CD4-positive, CD25-positive, alpha-beta regulatory T cell (primary cell): ENCODE results near the gene ARL16. TPM values are rescaled to one million over a fixed set of nuclear protein-coding genes. Genes with fewer than 3 reads are reported as not detected.

Experiments used
- polyA plus RNA-seq, 4 donors: library from polyadenylated mRNA; unstranded; fragments of 300-500 nt; fragmentation: Illumina TruSeq; gene quantifications; one replicate each; pipeline ENCODE4 v1.2.3, GENCODE V29; 2021
- total RNA-seq: library from RNA; stranded (reverse); gene quantifications from one replicate; pipeline ENCODE4 v1.2.3, GENCODE V29; 2022

ARL16 gene
- total and polyA plus RNA-seq, 5 donors from 2014 or later = 24.7 to 34.7 (median 26.5) TPM

Other genes with a start within 250 kb of the ARL16 start
- gene ACTG1, start 171.0 kb downstream of the ARL16 start, total RNA-seq = 1,684 TPM
- 1,000 to 10,000 TPM; 1,881 to 2,724 (median 2,486) TPM for gene ACTG1, start 171.0 kb downstream of the ARL16 start, polyA plus RNA-seq
- 0.74 TPM for gene FSCN2, start 155.4 kb downstream of the ARL16 start, total RNA-seq
- under 1 TPM in 1 of 4 donors, not detected in 3; 0.17 TPM for gene FSCN2, start 155.4 kb downstream of the ARL16 start, polyA plus RNA-seq
- 28.1 TPM for gene FAAP100, start 131.4 kb downstream of the ARL16 start, total RNA-seq
- gene FAAP100, start 131.4 kb downstream of the ARL16 start, polyA plus RNA-seq = 10 to 100 TPM in 2 of 4 donors, 1 to 10 TPM in 2; 8.2 to 13.0 (median 10.4) TPM
- 103 TPM for gene NPLOC4, start 46.7 kb downstream of the ARL16 start, total RNA-seq
- gene NPLOC4, start 46.7 kb downstream of the ARL16 start, polyA plus RNA-seq = 10 to 100 TPM; 48.6 to 53.1 (median 51.0) TPM
- not detected for gene TSPAN10, start 46.6 kb downstream of the ARL16 start, total RNA-seq
- gene TSPAN10, start 46.6 kb downstream of the ARL16 start, polyA plus RNA-seq = under 1 TPM in 3 of 4 donors, not detected in 1; 0.21 to 0.70 (median 0.24) TPM
- gene PDE6G, start 27.3 kb downstream of the ARL16 start, total RNA-seq = 0.67 TPM
- 1 to 10 TPM in 2 of 4 donors, under 1 TPM in 1, not detected in 1; 0.94 to 1.4 (median 1.1) TPM for gene PDE6G, start 27.3 kb downstream of the ARL16 start, polyA plus RNA-seq
- 37.7 TPM for gene OXLD1, start 17.2 kb downstream of the ARL16 start, total RNA-seq
- 100 to 1,000 TPM in 1 of 4 donors, 10 to 100 TPM in 3; 78.4 to 108 (median 84.2) TPM for gene OXLD1, start 17.2 kb downstream of the ARL16 start, polyA plus RNA-seq
- 30.4 TPM for gene CCDC137, start 17.1 kb downstream of the ARL16 start, total RNA-seq
- 10 to 100 TPM; 10.2 to 14.3 (median 12.0) TPM for gene CCDC137, start 17.1 kb downstream of the ARL16 start, polyA plus RNA-seq
- gene HGS, start 214 bp upstream of the ARL16 start, total RNA-seq = 148 TPM
- gene HGS, start 214 bp upstream of the ARL16 start, polyA plus RNA-seq = 10 to 100 TPM; 23.4 to 30.5 (median 27.7) TPM
- 18.5 TPM for gene MRPL12, start 19.6 kb upstream of the ARL16 start, total RNA-seq
- 10 to 100 TPM; 45.1 to 49.2 (median 47.2) TPM for gene MRPL12, start 19.6 kb upstream of the ARL16 start, polyA plus RNA-seq
- 2.5 TPM for gene SLC25A10, start 28.5 kb upstream of the ARL16 start, total RNA-seq
- gene SLC25A10, start 28.5 kb upstream of the ARL16 start, polyA plus RNA-seq = 1 to 10 TPM; 3.4 to 4.3 (median 3.7) TPM
- gene GCGR, start 120.4 kb upstream of the ARL16 start, total RNA-seq = not detected
- gene GCGR, start 120.4 kb upstream of the ARL16 start, polyA plus RNA-seq = not detected
- 59.9 TPM for gene MCRIP1, start 149.5 kb upstream of the ARL16 start, total RNA-seq
- gene MCRIP1, start 149.5 kb upstream of the ARL16 start, polyA plus RNA-seq = 10 to 100 TPM; 58.1 to 93.2 (median 77.1) TPM
- not detected for gene PPP1R27, start 151.3 kb upstream of the ARL16 start, total RNA-seq
- not detected for gene PPP1R27, start 151.3 kb upstream of the ARL16 start, polyA plus RNA-seq
- gene P4HB, start 176.7 kb upstream of the ARL16 start, total RNA-seq = 231 TPM
- gene P4HB, start 176.7 kb upstream of the ARL16 start, polyA plus RNA-seq = 100 to 1,000 TPM; 186 to 216 (median 207) TPM
- gene ARHGDIA, start 187.5 kb upstream of the ARL16 start, total RNA-seq = 578 TPM
- gene ARHGDIA, start 187.5 kb upstream of the ARL16 start, polyA plus RNA-seq = 100 to 1,000 TPM in 2 of 4 donors, 10 to 100 TPM in 2; 91.4 to 141 (median 99.4) TPM
- 90.9 TPM for gene ALYREF, start 207.8 kb upstream of the ARL16 start, total RNA-seq
- 10 to 100 TPM; 24.8 to 57.6 (median 39.6) TPM for gene ALYREF, start 207.8 kb upstream of the ARL16 start, polyA plus RNA-seq
- gene ANAPC11, start 207.9 kb upstream of the ARL16 start, total RNA-seq = 44.4 TPM
- 100 to 1,000 TPM; 262 to 331 (median 290) TPM for gene ANAPC11, start 207.9 kb upstream of the ARL16 start, polyA plus RNA-seq
- not detected for gene NPB, start 218.4 kb upstream of the ARL16 start, total RNA-seq
- under 1 TPM in 1 of 4 donors, not detected in 3; 0.10 TPM for gene NPB, start 218.4 kb upstream of the ARL16 start, polyA plus RNA-seq
- gene PCYT2, start 227.6 kb upstream of the ARL16 start, total RNA-seq = 28.6 TPM
- gene PCYT2, start 227.6 kb upstream of the ARL16 start, polyA plus RNA-seq = 10 to 100 TPM; 25.6 to 30.9 (median 26.8) TPM
- 78.1 TPM for gene SIRT7, start 234.4 kb upstream of the ARL16 start, total RNA-seq
- 10 to 100 TPM; 35.9 to 43.8 (median 41.7) TPM for gene SIRT7, start 234.4 kb upstream of the ARL16 start, polyA plus RNA-seq
- 14.3 TPM for gene MAFG, start 243.9 kb upstream of the ARL16 start, total RNA-seq
- 1 to 10 TPM; 2.2 to 3.0 (median 2.6) TPM for gene MAFG, start 243.9 kb upstream of the ARL16 start, polyA plus RNA-seq